K562 (cell line): ENCODE measurements around the gene CALML6. TPM values are rescaled to one million over a fixed set of nuclear protein-coding genes. Genes with fewer than 3 reads are reported as not detected.

ENCODE experiments used
- ATAC-seq: fragments of 200-7000 bp; cut with Tn5 transposase; 3 replicates; pipeline ENCODE4 v1.9.1; 2020; ENCODE audit warnings: moderate library complexity
- BruUV-seq: library from RNA; stranded (reverse); fragments of 400-500 nt; replicated peaks from 2 replicates; lab custom pipeline; 2021; lab: Mats Ljungman, UMichigan
- CTCF ChIA-PET: fragments of 300-600 bp; formaldehyde crosslinking; extraction: SDS; loops from one replicate; lab custom pipeline; 2021; ENCODE audit warnings: low intra/inter-chr PET ratio; lab: Yijun Ruan, JAX
- POLR2A ChIA-PET: fragments of 300-600, 350-650 bp; sonication (Branson Sonifier 250); formaldehyde crosslinking; extraction: SDS; loops from one replicate; lab custom pipeline; 2021; ENCODE audit warnings: antibody characterized with exemption, inconsistent platforms; lab: Yijun Ruan, JAX
- DNase-seq, 4 experiments: peaks; one replicate each; pipeline versions ENCODE4 v3.0.0 to v3.0.0-alpha.2; 2011 to 2018; ENCODE audit warnings: low spot score in 3 of 4, mixed read lengths in 3 of 4; ENCODE audit errors: extremely low read depth in 1 of 4
- FAIRE-seq: peaks from 2 replicates; lab custom pipeline; 2011; peaks lifted over from hg19 to GRCh38; lab: Jason Lieb, UNC
- H2AFZ ChIP-seq: 2 replicates; pipeline ENCODE4 v1.6.0; 2011; ENCODE audit warnings: low read depth, low read length, control low read depth, inconsistent platforms
- H3K27ac ChIP-seq: fragments of 200-600 bp; 3 replicates; pipeline ENCODE4 v1.8.0; 2011; ENCODE audit warnings: low read depth, mild to moderate bottlenecking, control low read depth, inconsistent platforms, low read length, moderate library complexity, mixed read lengths; ENCODE audit errors: extremely low read depth
- H3K27me3 ChIP-seq, 2 experiments: fragments of 300-600 bp in 1 of 2; 2 replicates in 1 of 2; 3 replicates in 1 of 2; pipeline versions ENCODE4 v1.6.0 to v1.8.0; 2011; ENCODE audit warnings: inconsistent platforms in 2 of 2, low read length in 2 of 2, mild to moderate bottlenecking in 1 of 2, mixed read lengths in 1 of 2, moderate library complexity in 1 of 2; ENCODE audit not compliant: control insufficient read depth in 2 of 2, insufficient read depth in 2 of 2
- H3K36me3 ChIP-seq: fragments of 300-600 bp; 3 replicates; pipeline ENCODE4 v1.8.0; 2011; ENCODE audit warnings: mild to moderate bottlenecking, low read length, inconsistent platforms; ENCODE audit not compliant: control insufficient read depth, insufficient read depth
- H3K4me1 ChIP-seq, 2 experiments: fragments of 200-600 bp in 1 of 2; replicated peaks in 1 of 2; 2 replicates in 1 of 2; 3 replicates in 1 of 2; pipeline versions ENCODE4 v1.5.1 to v1.8.0; 2011; ENCODE audit warnings: inconsistent platforms in 2 of 2, low read length in 2 of 2, mild to moderate bottlenecking in 1 of 2, mixed read lengths in 1 of 2, moderate library complexity in 1 of 2; ENCODE audit not compliant: control insufficient read depth in 2 of 2, insufficient read depth in 2 of 2
- H3K4me2 ChIP-seq: 2 replicates; pipeline ENCODE4 v1.6.1; 2011; ENCODE audit warnings: low read length, control low read depth, inconsistent platforms, mixed read lengths; ENCODE audit not compliant: insufficient read depth
- H3K4me3 ChIP-seq: fragments of 200-600 bp; sonication (generic), shearing (Covaris generic); 2 replicates; pipeline ENCODE4 v1.5.1; 2016; ENCODE audit warnings: control low read depth, inconsistent platforms
- H3K79me2 ChIP-seq: fragments of 200-600 bp; 3 replicates; pipeline ENCODE4 v1.8.0; 2011; ENCODE audit warnings: low read length, inconsistent platforms; ENCODE audit not compliant: control insufficient read depth, insufficient read depth
- H3K9ac ChIP-seq, 2 experiments: 2 replicates each; pipeline versions ENCODE4 v1.6.0 to v1.6.1; 2011; ENCODE audit warnings: low read depth in 2 of 2, low read length in 2 of 2, control low read depth in 1 of 2, inconsistent platforms in 1 of 2, mild to moderate bottlenecking in 1 of 2, mixed read lengths in 1 of 2; ENCODE audit not compliant: insufficient read depth in 1 of 2
- H3K9me1 ChIP-seq: one replicate; pipeline ENCODE4 v1.6.0; 2011; ENCODE audit warnings: inconsistent platforms, mild to moderate bottlenecking, low read length, moderate library complexity; ENCODE audit not compliant: control insufficient read depth, insufficient read depth
- H3K9me3 ChIP-seq: replicated peaks from 2 replicates; pipeline ENCODE4 v1.5.1; 2011; ENCODE audit warnings: low read depth, low read length, inconsistent platforms; ENCODE audit not compliant: control insufficient read depth, insufficient read depth
- H4K20me1 ChIP-seq: replicated peaks from 2 replicates; pipeline ENCODE4 v1.6.1; 2011; ENCODE audit warnings: low read length, inconsistent platforms, mixed read lengths; ENCODE audit not compliant: control insufficient read depth, insufficient read depth
- BCL6 ChIP-seq: fragments of 250-450 bp; sonication (Bioruptor Pico); IDR thresholded peaks from 2 replicates; pipeline ENCODE4 v1.4.0; 2020
- CREB1 ChIP-seq, 2 experiments: sonication (generic) in 1 of 2; formaldehyde crosslinking in 1 of 2; IDR thresholded peaks; 2 replicates each; pipeline versions ENCODE4 v1.6.1 to v1.8.0; 2012 to 2022; ENCODE audit warnings: inconsistent platforms in 1 of 2, mild to moderate bottlenecking in 1 of 2, missing genetic modification reagents in 1 of 2, moderate library complexity in 1 of 2
- KLF6 ChIP-seq: fragments of 250-450 bp; sonication (Bioruptor Pico); IDR thresholded peaks from 2 replicates; pipeline ENCODE4 v1.4.0; 2020; ENCODE audit warnings: mild to moderate bottlenecking, moderate library complexity, borderline replicate concordance
- NR2C2 ChIP-seq, 2 experiments: fragments of 200-800 bp in 1 of 2; sonication (Bioruptor generic) in 1 of 2; sonication (generic) in 1 of 2; formaldehyde crosslinking in 1 of 2; IDR thresholded peaks; 2 replicates each; pipeline versions ENCODE4 v1.6.1 to v1.8.0; 2016 to 2022; ENCODE audit warnings: mild to moderate bottlenecking in 1 of 2, missing compliant biosample characterization in 1 of 2, missing genetic modification characterization in 1 of 2, missing genetic modification reagents in 1 of 2
- NR4A1 ChIP-seq, 2 experiments: fragments of 250-450 bp in 1 of 2; fragments of 450-650 bp in 1 of 2; sonication (Bioruptor Pico) in 1 of 2; IDR thresholded peaks; 2 replicates each; pipeline versions ENCODE4 v1.4.0 to v1.6.1; 2016 to 2020; ENCODE audit warnings: mild to moderate bottlenecking in 2 of 2, missing compliant biosample characterization in 1 of 2, missing genetic modification characterization in 1 of 2, moderate library complexity in 1 of 2
- POLR2G ChIP-seq: fragments of 200-400 bp; formaldehyde crosslinking; IDR thresholded peaks from 2 replicates; pipeline ENCODE4 v1.6.1; 2017; ENCODE audit warnings: low read depth, mild to moderate bottlenecking, antibody characterized with exemption, low read length, moderate library complexity
- RREB1 ChIP-seq: fragments of 250-450 bp; sonication (Bioruptor Pico); IDR thresholded peaks from 2 replicates; pipeline ENCODE4 v1.4.0; 2020
- SMAD1 ChIP-seq: fragments of 150-350 bp; IDR thresholded peaks from 2 replicates; pipeline ENCODE4 v1.6.1; 2014; ENCODE audit warnings: low read length, low read depth; ENCODE audit not compliant: partially characterized antibody
- TBL1XR1 ChIP-seq, 2 experiments: IDR thresholded peaks; 2 replicates each; pipeline ENCODE4 v1.6.1; 2012; ENCODE audit warnings: improper control_type of control experiment in 2 of 2, low read length in 2 of 2, mild to moderate bottlenecking in 1 of 2
- WGBS: fragments of 100-300 bp; shearing (Covaris generic); methylation state at CpG from one replicate; pipeline ENCODE4 v1.1.6; 2016; ENCODE audit warnings: low coverage, mixed read lengths; ENCODE audit not compliant: insufficient coverage; ENCODE audit errors: missing lambda C conversion rate; 5-methylcytosine and 5-hydroxymethylcytosine counted together
- in situ Hi-C: fragments of 300-500 bp; cut with MboI; formaldehyde crosslinking; loops from 4 replicates; pipeline ENCODE4 v1.15.0; 2018; ENCODE audit warnings: inconsistent platforms, mixed read lengths
- intact Hi-C: fragments of 100-400 bp; cut with micrococcal nuclease; formaldehyde crosslinking; loops from 2 replicates; pipeline ENCODE4 v1.14.2; 2022
- polyA plus RNA-seq, 8 experiments: library from polyadenylated mRNA; depleted of rRNA in 4 of 8; stranded (reverse) in 5 of 8; unstranded in 3 of 8; fragments of >200 nt; fragmentation: Nextera tagmentation in 2 of 8; fragmentation: Illumina TruSeq in 1 of 8; extraction: Ambion mirVana in 2 of 8; extraction: Trizol in 1 of 8; gene quantifications; 2 replicates each; pipeline versions ENCODE4 v1.2.1 to v1.2.3, GENCODE V29; 2011 to 2014; ENCODE audit warnings: inconsistent platforms in 1 of 8, missing spikeins in 1 of 8
- total RNA-seq, 7 experiments: library from RNA; depleted of rRNA in 6 of 7; stranded (reverse); fragments of >200 nt in 6 of 7; fragmentation: Illumina TruSeq in 2 of 7; extraction: Trizol in 2 of 7; gene quantifications; 2 replicates each; pipeline versions ENCODE4 v1.2.1 to v1.2.3, GENCODE V29; 2011 to 2021; ENCODE audit warnings: low replicate concordance in 1 of 7

Gene CALML6
- total and polyA plus RNA-seq, 9 of the 15 experiments (the other 6 are each of a cell fraction or from before 2014, with no cell fraction given), result 0.14 TPM; not detected in 8

- intact Hi-C loops, result no loop called here
- H3K9me3 ChIP-seq, result no peaks in the 10 kb centered on the region
- peak within 1 kb of the TSS; percentile 93 to 100 for H3K9ac ChIP-seq
- H3K4me3 ChIP-seq, result peak within 1 kb of the TSS; percentile 85
- peak within 1 kb of the TSS; percentile 93 for H2AFZ ChIP-seq
- H3K4me1 ChIP-seq, result peaks cover 28 to 63% of the 10 kb centered on the region in 2 experiments
- FAIRE-seq, result peak; percentile 85
- peaks cover 15% of the 10 kb centered on the region for H3K36me3 ChIP-seq
- CTCF ChIA-PET, result no interaction called here
- ATAC-seq, result peak; percentile 64
- peaks cover 0 to 9% of the 10 kb centered on the region in 2 experiments; a peak in 2 of 5 replicates for H3K27me3 ChIP-seq
- POLR2A ChIA-PET, result interaction anchor here (1.3 kb wide), 1 partner anchor 10 kb away, joined by 8 read pairs; no protein-coding TSS in a partner anchor
- WGBS, result under 1% methylated on average over 57 of the region's 137 CpGs
- no TSS peak for BruUV-seq
- peak; percentile 92 to 97 (median 94) for DNase-seq
- peaks cover 59% of the 10 kb centered on the region for H3K79me2 ChIP-seq
- peaks cover 3% of the 10 kb centered on the region for H3K9me1 ChIP-seq
- H3K27ac ChIP-seq, result peak within 1 kb of the TSS; percentile 97
- peak within 1 kb of the TSS; percentile 88 for H3K4me2 ChIP-seq
- in situ Hi-C loops, result no loop called here
- peaks cover 19% of the 10 kb centered on the region for H4K20me1 ChIP-seq
- TF ChIP-seq NR4A1 (CRISPR knock-in tag; IDR thresholded peaks at IDR 0.05), result 0 out of 2 replicates have a peak, but pooled peaks have one; percentile 28
- peak; percentile 88 for TF ChIP-seq NR4A1 (tag; IDR thresholded peaks at IDR 0.05)
- no peak for TF ChIP-seq NR2C2 (CRISPR knock-in tag; IDR thresholded peaks at IDR 0.05)
- TF ChIP-seq NR2C2 (tag; IDR thresholded peaks at IDR 0.05), result peak; percentile 35; the same call in 1 of the 2 replicates
- 0 out of 2 replicates have a peak, but pooled peaks have one; percentile 11 for TF ChIP-seq RREB1 (CRISPR knock-in tag)
- TF ChIP-seq POLR2G, result peak; percentile 82
- TF ChIP-seq CREB1 (IDR thresholded peaks at IDR 0.05), result peak; percentile 95
- TF ChIP-seq CREB1 (CRISPR knock-in tag; IDR thresholded peaks at IDR 0.05), result peak; percentile 86
- 0 out of 2 replicates have a peak, but pooled peaks have one; percentile 54 for TF ChIP-seq KLF6 (CRISPR knock-in tag)
- peak; percentile 56 for TF ChIP-seq SMAD1
- TF ChIP-seq TBL1XR1 (IDR thresholded peaks at IDR 0.05; ENCODE audit: low read length in 2 of 2), result peak in 1 of 2 experiments; percentile 50; a peak in 1 of 4 replicates
- no peak for TF ChIP-seq BCL6 (CRISPR knock-in tag)
Measured at GRCh38 chr1:1890506-1891348, 24.3 kb upstream of the CALML6 start, which contains the start of gene GNB1. Gene GNB1 (minus strand): TSS chr1:1891087. CDS start chr1:1825453, 65,634 bp downstream.
